ENCODE data around the gene ANXA1.

GRCh38 chr9:73216100-73216499 is 64.4 kb downstream of the ANXA1 start:
- TF ChIP-seq EZH2 (IDR thresholded peaks at IDR 0.05; ENCODE audit: low read length, missing control alignments) (no peak), CTCF (conservative IDR thresholded peaks at IDR 0.05 in 1 of 2, IDR thresholded peaks at IDR 0.05 in 1 of 2; ENCODE audit: low read depth in 1 of 2, low read length in 2 of 2) (no peak)
